Left renal cortex interstitium (tissue), 4 donors: ENCODE data around the gene VAMP1. TPM values are rescaled to one million over a fixed set of nuclear protein-coding genes. Genes with fewer than 3 reads are reported as not detected.
A peak's percentile ranks its signal among the peaks of the same experiment; 100 is the strongest.

Source experiments
- DNase-seq, 4 donors: peaks; one replicate each; pipeline ENCODE4 v3.0.0-alpha.2; 2013; ENCODE audit warnings: low read depth in 4 of 4, low spot score in 2 of 4, missing footprints in 1 of 4
- polyA plus RNA-seq, 4 donors: library from polyadenylated mRNA; unstranded; fragments of 120-200 nt; gene quantifications; one replicate each; pipeline ENCODE4 v1.2.1, GENCODE V29; 2013; ENCODE audit not compliant: insufficient read length in 4 of 4

VAMP1 gene
- polyA plus RNA-seq, 4 donors = 6.7 to 16.5 (median 10.4) TPM

GRCh38 chr12:6452245-6452943 is 18.1 kb downstream of the VAMP1 start:
- no peak for DNase-seq

DNA sequence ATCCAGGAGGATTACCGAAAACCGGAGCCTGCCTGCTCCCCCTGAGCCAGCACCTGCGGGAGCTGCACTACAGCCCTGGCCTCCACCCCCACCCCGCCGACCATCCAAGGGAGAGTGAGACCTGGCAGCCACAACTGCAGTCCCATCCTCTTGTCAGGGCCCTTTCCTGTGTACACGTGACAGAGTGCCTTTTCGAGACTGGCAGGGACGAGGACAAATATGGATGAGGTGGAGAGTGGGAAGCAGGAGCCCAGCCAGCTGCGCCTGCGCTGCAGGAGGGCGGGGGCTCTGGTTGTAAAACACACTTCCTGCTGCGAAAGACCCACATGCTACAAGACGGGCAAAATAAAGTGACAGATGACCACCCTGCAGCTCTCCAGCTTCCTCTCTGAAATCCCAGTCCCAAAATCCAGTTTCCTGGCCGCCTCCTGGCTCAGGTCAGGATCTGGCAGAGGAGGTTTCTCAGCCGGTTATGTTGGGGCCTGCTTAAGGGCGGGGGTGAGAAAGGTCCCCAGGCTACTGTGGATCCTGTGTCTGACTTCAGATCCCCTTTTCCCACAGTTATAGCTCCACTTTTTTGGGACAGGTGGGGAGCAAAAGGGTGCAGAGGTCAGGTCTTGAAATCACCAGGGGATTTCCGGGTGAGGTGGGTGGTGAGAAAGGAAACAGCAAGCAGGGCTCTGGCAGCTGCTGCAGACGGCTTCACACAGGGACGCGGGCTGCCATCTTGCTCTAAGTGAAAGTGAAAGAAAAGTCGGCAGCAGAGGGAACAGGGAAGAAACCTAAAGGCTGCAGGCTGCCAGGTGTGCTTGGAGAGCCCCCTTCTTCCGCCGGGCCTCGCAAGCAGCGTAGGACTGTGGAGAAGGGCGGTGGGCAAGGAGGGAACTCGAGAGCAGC is 18.9 kb downstream of the VAMP1 start, which contains the start of gene TAPBPL:
TAPBPL (plus strand) TSS at position 695 of the 897 bp plus-strand sequence. CDS start 207 bp downstream, outside the sequence.
- peak in 3 of 4 donors; percentile 78 to 83 (median 80) for DNase-seq

GRCh38 chr12:6450869-6451347 is 19.6 kb downstream of the VAMP1 start:
- DNase-seq = no peak

- no peak for DNase-seq
These were observed 20.2 kb downstream of the VAMP1 start for GRCh38 chr12:6450091-6450868.

- no peak for DNase-seq
These were observed 25.5 kb downstream of the VAMP1 start, which contains the start of gene CD27 for GRCh38 chr12:6444704-6445688. TSS of gene CD27 (plus strand) at chr12:6444955. CDS start at chr12:6445096, 141 bp downstream.

- no peak for DNase-seq
These were observed 26.4 kb downstream of the VAMP1 start for GRCh38 chr12:6444031-6444430.

DNA sequence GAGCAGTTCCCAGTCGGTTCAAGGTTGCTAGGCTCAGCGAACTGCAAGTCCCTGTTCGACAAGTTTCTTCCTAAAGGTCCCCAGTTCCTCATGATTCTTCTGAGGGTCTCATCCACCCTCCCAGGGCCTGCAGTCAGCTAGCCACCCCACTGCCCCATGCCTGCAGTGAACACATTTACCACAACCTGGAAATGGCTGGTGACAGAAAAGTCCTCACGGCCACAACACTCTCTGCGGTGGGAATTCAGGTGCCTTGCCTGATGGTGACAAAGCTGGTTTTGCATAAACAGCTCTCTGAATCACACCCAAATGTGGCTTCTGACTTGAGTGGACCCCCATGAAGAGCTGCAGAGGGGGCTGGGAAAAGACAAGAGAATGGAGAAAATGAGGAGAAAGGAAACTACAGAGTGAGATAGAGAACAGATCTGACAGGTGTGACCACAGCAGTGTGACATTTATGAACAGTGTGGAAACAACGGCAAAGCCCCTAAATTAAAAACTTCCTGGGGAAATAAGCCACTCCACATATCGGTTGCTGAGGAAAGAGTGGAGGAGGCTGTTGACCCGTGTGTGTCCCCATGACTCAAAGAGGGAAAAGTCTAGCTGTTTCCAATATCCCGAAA is 27.0 kb downstream of the VAMP1 start:
- DNase-seq = no peak

DNA sequence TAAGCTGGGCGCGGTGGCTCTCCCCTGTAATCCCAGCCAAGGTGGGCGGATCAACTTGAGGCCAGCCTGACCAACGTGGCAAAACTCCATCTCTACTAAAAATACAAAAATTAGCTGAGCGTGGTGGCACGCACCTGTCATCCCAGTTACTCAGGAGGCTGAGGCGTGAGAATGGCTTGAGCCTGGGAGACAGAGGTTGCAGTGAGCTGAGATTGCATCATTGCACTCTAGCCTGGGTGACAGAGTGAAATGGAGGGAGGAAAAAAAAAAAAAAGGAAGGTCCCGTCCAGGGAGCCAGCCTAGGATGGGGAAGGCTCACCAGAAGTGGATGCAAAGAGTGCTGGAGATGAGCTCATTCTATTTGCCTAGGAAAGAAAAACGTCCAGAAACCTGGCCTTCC is 27.6 kb downstream of the VAMP1 start:
- DNase-seq = no peak

DNA sequence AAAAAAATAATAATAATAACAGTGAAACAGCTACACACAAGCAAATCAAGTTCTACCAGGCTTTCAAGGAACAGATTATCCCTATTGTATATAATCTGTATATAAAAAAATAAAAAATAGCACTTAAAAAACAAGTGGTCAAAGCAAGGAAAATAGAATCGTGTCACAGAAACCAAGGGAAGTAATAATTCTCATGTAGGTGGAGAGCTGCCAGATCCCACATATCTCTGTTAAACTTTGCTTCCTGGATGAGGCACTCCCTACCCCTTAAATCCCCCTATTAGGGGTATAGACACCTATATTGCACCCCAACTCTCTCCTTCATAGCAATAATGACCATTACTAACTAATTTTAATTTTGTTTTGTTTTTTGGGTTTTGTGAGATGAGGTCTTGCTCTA is 30.1 kb downstream of the VAMP1 start:
- DNase-seq = no peak

DNA sequence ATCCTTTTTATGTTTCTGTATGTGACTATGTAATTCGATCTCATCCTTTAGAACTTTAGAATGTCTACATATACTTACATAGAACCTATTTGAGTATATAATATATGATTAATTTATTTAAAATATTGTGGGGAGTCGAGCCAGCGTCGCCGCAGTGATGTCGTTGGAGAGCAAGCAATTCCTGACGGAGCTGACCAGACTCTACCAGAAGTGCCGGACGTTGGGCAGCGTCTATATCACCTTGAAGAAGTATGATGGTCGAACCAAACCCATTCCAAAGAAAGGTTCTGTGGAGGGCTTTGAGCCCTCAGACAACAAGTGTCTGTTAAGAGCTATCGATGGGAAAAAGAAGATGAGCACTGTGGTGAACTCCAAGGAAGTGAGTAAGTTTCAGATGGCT is 32.1 kb downstream of the VAMP1 start:
- DNase-seq = no peak

- DNase-seq = no peak
These were observed 32.9 kb downstream of the VAMP1 start for GRCh38 chr12:6437586-6437985.

GRCh38 chr12:6435961-6436715 is 34.3 kb downstream of the VAMP1 start:
- no peak for DNase-seq

DNA sequence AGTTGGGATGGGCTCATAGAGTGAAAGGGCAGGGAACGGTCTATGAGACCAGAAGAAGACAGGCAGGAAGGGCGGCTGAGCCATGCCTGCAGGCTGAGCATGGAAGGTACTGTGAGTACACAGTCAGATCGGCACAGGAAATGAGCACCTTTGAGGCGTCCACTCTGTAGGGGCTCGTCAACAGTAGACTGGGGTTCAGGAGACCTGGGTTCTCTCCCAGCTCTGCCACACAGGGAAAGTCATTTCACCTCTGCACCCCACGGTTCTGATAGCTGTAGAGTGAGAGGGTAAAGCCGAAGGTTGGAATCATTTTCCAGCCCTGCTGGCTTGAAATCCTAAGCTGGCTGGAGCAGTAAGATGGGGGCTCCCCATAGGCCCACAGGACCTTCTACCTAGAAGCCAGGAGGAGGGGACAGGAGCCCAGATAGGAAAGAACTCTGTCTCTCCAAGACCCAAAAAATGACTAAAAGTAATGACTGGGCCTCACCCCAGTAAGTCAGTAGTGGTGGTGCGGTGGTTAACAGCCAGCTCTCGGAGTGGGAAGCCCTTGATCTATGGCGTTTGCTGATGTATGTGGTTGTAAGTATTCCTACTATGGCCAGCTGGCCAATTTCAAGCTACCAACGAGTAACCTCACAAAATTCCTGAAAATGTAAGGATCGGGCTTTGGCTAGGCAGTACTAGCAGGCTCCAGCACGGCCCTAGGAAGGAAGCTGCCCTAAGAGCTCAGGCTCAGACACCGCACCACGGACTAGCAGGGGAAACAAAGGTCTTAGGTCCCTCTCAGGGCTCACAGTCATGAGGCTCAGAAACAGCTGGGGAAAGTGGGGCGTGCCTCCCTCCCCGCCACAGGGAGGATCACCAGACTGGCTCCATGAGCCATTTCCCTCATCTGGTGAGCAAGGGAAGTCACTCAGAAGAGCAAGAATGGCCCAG is 36.0 kb downstream of the VAMP1 start:
- DNase-seq = no peak

DNA sequence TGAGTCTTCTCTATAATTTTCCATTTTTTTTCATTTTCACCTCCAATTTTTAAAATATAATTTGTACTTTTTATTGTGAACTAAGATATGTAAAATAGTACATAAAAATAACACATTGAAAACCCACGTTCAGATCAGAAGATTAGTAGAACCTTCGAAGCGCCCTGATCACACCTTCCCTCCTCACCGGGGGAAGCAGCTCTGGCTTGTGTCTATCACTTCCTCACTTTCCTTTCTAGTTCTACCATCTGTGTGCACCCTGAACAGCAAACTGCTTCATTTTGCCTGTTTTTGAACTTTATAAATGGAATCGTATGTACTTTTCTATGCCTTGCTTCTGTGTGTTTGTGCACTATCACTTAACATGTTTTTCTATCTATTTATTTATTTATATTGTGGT is 37.5 kb downstream of the VAMP1 start:
- no peak for DNase-seq

DNA sequence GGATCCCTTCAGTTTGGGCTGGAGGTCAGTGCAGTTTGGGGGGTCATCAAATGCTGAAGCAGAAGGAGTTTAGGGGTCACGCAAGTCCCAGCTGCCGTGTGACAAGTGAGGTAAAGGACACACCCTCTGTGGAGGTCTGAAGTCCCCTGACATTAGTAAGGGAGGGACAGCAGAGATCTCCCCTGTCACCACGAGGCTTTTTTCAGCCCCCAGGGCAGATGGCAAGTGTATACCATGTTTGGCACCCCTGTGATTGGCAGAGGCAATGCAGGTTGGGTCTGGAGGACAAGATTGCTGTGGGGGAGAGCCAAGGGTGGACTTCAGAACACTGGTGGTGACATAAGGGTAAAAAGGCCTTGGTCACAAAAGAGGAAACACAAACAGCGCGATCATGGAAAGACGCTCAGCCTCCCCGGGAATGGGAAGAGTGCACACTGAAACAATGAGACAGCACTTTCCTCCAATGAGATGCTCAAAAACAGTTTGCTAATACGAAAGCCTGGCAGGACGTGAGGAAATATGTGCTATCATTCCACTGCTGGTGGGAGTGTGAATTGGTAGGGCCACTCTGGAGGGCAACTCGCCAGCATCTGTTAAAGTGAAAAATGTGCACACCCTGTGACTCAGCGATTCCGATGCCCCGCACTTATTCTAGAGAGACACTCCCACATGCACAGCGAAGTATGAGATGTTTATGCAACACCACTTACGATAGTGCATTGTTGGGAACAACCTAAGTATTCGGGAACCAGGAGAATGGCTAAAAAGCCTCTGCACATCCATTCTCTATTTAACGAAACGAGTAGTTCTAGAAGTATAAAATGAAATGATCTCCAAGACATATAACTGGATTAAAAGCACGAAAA is 40.1 kb downstream of the VAMP1 start:
- DNase-seq = no peak

- DNase-seq = no peak
These were observed 42.2 kb downstream of the VAMP1 start for GRCh38 chr12:6428326-6428725.
